ENCODE measurements around the gene KIAA2012.

Gene KIAA2012

DNA sequence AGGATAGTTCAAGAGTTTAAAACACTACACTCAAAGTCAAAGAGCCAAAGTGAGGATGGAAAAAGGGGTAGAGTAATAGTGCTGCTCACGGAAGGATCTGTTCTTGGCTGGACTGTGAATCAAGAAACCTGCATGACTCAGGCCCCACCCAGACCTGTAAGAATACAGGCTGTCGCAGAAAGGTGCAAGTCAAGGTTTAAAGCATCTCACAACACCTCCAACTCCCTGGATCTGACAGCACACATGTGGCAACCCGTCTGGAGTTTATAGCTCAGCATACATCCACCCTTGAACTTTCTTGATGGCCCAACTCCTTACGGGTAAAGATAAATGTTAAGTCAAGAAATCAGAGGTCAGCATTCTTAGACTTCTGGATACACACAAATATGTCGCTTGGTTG lies 6.3 kb downstream of the KIAA2012 start:
- no peak for DNase-seq (ENCODE audit: low read depth in 3 of 3, low spot score in 1 of 3)

DNA sequence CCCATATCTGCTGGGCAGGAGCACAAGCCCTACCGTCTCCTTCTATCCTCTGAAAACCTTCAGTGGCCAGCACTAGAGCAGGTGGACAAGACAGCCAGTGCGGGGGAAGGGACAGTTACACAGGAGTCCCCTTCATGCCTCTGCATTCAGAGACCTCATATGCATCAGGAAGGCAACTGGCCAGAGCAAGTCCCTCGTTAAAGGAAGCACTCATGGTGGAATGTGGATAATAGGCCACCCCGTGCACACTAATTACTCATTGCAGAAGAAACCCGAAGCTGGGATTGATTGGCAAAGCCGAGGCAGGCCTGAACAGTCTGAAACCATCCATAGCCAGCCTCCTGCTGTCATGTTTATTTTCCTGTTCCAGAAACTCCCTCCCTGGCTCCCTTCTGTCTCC lies 11.2 kb downstream of the KIAA2012 start:
- DNase-seq (ENCODE audit: low read depth in 3 of 3, low spot score in 1 of 3), result no peak

DNA sequence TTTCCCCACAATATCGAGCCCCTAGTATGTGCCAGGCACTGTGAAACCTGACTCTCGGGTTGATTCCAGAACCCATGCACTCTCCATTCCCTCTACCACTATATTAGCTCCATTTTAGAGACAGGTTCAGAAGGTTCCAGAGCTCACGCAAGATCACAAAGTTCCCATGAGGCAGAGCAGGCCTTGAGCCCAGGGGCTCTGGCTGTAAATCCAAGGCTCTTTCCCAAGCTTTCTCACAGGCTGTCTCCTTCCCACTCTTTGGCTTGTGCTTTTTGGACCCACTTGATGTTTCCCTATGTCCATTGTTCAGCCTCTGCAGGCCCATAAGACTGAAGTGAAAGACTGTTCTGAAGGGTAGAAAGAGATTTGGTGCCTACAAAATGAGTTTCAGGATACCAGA lies 15.7 kb downstream of the KIAA2012 start:
- no peak for DNase-seq (ENCODE audit: low read depth in 3 of 3, low spot score in 1 of 3)

DNA sequence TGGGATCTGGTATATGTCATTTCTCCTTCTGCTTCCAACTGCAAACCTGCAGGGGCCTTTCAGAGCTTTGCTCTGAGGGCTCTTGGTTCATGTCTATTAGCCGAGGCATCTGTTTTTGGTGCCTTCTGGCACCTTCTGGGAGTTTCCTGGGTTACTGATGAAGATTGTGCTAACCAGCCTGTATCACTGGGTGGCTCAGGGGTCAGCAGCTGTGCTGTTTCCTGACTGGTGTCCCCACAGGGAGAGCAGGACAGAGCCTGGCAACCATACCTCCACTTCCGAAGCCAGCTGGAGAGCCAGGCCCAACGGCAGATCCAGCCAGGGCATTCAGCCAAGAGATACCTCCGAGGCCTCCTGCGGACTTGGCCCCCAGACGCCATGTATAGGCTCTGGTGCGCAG lies 17.5 kb downstream of the KIAA2012 start:
- DNase-seq (ENCODE audit: low read depth in 3 of 3, low spot score in 1 of 3), result no peak

DNA sequence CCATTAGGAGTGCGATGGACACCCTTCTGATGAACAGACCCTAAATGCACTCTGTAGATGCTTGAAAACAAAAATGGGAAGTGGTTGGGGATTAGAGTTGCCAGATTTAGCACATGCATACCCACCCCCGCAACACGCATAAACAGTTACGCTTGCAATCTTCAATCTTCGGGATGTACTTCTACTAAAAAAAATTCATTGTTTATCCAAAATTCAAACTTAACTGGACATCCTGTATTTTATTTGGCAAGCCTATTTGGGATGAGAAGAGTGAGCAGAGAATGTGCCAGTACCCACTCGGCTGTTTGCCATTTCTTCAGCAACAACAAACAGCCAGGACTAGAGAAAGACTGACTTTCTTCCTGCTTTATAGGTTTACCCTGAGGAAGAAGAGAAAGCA lies 18.4 kb downstream of the KIAA2012 start:
- no peak for DNase-seq (ENCODE audit: low read depth in 3 of 3, low spot score in 1 of 3)

DNA sequence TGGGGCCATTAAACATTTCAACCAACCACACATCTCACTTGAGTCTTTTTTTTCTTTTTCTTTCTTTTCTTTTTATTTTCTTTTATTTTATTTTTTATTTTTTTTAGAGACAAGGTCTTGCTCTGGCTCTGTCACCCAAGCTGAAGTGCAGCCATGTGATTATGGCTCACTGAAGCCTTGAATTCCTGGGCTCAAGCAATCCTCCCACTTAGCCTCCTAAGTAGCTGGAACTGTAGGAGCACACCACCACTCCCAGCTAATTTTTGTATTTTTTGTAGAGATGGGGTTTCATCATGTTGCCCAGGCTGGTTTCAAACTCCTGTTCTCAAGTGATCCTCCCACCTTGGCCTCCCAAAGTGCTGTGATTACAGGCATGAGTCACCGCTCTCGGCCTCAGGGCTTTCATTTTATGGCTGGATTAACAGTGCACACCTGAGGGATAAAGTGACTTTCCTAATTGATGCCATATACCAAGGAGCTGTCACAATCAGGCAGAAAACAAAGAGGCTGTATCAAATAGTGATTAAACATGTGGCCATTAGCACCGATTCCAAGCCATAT lies 21.5 kb downstream of the KIAA2012 start:
- no peak for DNase-seq (ENCODE audit: low read depth in 3 of 3, low spot score in 1 of 3)

DNA sequence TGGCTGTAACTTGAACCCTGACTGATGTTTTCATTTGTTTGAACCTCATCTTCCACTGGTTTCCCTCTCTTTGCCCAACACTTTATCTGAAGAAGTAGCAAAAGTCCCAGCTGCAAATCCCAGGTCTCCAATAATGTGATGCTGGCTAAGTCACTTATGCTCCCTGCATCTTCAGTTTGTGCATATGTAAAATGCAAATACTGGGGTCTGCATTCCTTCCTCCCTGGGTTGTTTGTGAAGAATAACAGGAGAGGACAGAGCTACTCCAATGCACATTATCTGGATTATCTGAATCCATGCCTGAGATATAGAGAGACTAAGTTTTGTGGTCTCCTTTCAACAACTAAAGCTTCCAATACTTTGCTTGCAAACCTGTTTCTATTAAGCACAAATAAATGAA lies 22.2 kb downstream of the KIAA2012 start:
- DNase-seq (ENCODE audit: low read depth in 3 of 3, low spot score in 1 of 3), result no peak

DNA sequence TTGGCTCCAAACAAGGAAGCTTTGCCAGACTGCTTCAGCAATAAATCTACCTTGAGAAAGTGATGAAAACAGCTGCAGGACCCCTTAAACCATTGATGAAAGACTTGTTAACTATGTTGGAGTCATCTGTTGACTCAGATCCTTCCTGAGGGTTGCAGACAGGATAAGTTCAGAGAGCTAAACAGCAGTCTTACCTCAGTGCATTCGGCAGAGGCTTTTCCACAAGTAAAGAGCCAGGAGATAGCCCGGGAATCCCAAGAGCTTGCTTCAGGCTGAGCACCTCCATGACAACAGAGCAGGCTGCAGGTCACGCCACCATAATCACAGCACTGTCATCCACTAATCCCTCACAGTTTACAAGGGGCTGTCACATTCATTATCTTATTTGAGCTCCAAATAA lies 23.7 kb downstream of the KIAA2012 start:
- no peak for DNase-seq (ENCODE audit: low read depth in 3 of 3, low spot score in 1 of 3)

DNA sequence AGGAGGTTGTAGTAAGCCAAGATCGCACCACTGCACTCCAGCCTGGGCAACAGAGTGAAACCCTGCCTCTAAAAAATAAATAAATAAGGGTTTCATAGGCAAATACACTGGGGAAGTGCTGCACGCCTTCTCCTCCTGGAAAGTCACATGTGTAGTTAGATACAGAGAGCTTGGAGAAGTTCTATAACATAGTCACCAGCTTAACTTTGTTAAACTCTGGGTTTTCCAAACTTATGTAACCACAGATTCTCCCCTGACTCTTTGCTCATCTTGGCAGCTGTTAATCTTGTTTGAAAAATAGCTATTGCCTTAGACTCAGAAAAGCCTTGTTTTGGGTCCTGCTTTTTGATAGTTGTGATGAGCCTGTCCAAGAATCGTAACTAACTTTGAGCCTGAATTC lies 25.2 kb downstream of the KIAA2012 start:
- DNase-seq (ENCODE audit: low read depth in 3 of 3, low spot score in 1 of 3), result no peak

DNA sequence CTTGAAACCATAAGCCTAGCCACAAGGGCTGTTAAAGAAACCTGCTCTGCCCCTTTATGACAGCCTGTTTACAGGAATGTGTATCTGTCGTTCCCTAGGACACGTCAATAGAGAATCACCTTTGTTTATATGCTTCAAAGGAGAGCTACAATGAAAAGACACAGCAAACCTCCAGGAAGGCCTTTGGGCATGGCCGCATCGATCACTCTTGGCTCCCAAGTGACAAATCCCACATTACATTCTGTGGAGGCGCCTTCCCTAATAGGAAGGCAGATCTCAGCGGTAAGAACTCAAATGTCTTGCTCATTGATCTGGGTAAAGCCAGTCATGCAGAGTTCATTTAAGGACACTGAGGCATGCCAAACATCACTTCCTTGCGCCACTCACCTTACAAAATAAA lies 26.5 kb downstream of the KIAA2012 start:
- no peak for DNase-seq (ENCODE audit: low read depth in 3 of 3, low spot score in 1 of 3)

DNA sequence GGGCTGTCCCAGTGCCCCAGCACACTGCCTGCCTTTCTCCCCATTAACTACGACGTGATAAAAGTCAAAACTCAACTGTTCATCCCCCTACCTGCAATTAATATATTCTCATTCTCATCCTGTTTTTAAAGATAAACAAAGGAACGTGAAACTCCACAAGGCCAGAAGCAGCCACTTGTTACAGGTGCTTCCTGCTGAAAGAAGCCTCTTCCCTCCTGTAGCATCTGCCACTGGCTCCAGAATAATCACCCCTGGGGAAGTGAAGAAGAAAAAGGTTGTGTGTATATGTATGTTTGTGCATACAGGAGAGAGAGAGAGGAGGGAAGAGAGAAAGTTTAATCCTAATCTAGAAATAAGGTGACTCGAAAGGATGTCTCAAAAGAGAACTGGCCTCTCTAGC lies 27.1 kb downstream of the KIAA2012 start:
- DNase-seq (ENCODE audit: low read depth in 3 of 3, low spot score in 1 of 3), result no peak

DNA sequence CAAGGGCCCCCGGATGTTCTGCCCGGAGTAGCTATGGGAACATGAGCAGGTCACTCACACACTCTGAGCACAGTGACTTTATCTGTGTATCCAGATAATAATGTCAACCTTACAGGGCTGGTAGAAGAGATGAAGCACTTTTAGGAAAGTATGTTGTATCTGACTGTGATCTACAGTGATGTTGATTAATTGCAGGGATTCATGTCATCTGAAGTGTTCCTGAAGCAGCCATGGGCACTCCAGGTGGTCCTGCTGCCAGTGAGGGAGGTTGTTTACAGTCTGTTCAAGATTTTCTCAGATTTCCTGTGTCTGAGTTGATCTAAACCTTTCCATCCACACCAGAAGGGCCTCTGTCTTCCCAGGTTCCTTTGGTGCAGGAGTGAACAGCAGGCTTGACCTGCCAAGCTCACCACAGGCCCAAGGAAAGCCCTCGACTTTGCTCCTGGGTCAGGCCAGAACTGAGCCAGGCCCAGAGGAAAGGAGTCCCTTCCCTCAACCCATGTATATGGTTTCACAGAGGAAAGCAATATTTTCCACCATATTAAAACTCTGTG lies 28.0 kb downstream of the KIAA2012 start:
- no peak for DNase-seq (ENCODE audit: low read depth in 3 of 3, low spot score in 1 of 3)

DNA sequence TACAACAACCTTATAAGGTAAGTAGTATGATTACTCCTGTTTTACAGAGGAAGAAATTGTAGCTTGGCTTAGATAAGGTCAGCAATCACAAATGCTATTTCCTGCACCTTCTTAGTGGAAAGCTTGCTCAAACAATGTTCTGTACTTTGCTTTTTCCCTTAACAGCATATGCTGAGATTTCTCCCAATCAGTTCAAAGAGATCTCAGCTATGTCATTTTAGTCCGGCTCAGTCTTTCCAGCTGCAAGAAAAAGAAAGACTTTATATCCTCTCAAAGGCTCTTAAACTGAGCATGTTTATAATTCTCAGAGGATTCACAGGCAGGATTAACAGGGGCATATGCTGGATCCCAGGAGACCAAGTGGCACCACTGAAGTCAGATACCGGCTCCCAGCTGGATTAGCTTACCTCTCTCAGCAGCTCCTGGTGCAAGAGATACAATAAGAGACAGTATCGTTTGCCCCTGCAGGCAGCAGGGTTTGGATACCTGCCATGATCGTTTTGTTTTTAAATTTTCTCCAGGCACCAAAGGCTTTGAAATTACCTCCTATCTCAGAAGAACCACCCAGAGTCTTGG lies 29.5 kb downstream of the KIAA2012 start:
- no peak for DNase-seq (ENCODE audit: low read depth in 3 of 3, low spot score in 1 of 3)

DNA sequence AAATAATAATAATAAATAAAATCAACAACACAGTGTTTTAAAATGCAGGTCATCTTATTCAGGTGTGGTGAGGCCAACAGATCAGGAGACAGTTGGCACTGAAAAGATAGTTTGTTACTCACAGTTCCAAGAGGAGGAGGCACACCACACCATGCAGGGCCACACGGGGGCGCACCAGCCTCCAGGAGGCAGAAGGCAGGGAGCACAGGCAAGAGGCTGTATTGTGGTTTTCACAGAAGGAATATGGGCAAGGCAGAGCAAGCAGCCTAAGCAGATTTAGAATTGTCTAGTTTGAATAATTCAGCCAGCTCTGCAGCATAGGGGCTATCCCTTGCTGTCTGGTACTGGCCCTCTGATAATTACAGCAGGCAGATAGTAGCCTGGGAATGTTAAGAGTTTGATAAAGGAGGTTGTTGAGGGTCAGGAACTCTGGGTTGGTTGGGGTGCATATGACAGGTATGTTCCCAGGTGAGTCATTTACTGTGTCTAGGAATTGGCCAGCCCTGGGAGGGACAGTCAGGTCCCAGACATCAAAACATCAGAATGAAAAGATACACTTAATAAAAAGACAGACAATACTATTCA lies 31.3 kb downstream of the KIAA2012 start:
- DNase-seq (ENCODE audit: low read depth in 3 of 3, low spot score in 1 of 3), result no peak

DNA sequence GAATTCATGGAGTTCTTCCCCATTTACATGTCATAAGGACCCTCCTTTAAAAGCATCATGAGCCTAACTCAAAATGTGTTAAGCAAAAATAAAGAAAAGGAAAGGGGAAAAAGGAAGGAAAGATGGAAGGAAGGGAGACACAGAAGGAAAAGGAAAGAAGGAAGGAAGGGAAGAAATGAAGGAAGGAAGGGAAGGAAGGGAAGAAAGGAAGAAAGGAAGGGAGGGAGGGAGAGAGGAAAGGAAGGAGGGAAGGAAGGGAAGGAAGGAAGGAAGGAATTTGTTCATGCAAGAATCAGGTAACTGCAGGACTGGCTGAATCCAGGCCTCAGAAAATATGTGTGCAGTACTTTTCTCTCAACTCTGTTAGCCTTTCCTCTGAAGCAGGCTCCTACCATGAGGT lies 32.0 kb downstream of the KIAA2012 start:
- no peak for DNase-seq (ENCODE audit: low read depth in 3 of 3, low spot score in 1 of 3)

DNA sequence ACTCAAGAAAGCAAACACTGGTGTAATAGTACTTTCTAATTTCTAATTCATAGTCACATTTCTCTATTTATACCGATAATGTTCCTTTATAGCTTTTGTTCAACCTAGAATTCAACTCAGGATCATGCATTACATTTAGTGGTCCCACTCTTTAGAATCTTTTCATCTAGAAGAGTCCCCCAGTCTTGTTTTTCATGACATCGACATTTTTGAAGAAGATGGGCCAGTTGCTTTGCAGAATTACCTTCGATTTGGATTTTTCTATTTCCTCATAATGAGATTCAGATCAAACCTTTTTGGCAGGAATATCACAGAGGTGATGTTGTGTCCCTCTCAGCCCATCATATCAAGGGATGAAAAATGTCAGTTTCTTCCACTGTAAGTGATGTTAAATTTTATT lies 35.3 kb downstream of the KIAA2012 start:
- no peak for DNase-seq (ENCODE audit: low read depth in 3 of 3, low spot score in 1 of 3)

DNA sequence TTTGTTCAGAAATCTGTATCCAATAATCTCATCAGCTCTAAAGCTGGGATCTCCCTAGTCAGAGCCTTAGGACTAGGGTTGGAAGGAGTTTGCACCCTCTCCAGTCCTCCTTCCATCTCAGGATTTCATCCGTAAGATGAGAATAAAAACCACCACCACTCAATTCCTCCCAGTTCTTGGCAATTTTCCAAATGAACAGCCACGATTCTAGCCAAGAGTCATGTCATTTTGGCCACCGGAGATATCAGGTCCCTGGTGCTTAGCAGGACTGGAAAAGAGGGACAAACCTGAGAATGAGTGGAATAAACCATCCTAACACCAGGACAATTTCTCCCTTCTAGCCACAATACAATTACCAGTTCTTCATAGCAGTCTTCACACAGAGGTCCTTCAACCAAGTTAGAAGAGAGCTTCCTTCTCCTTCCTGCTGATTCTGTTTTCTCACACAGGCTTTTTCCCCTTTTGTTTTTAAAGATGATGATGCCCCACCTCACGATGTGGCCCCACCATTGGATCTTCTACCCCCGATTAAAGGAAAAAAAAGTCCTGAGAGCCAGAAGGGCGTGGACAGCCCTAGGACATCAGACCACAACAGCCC lies 36.2 kb downstream of the KIAA2012 start:
- DNase-seq (ENCODE audit: low read depth in 3 of 3, low spot score in 1 of 3), result no peak

DNA sequence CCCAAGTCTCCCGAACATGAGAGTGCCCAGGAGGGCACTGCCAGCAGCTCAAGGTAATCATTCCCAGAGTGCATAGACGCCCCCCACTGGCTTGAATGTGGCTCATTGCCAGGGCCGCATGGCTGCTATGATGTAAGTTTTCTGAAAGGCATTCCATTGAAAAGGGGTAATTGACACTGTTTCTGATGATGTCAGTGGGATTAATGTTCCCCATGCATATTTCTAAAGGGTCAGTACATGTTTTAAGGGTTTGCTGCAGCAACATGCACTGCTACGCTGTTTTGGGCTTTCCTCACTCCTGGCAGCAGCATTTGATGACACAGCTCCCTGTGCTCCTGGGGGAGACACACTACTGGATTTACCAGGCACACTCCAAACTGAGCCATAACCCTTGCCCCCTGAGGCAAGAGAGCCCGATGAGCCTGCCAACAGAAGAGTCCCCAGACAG lies 36.7 kb downstream of the KIAA2012 start:
- DNase-seq (ENCODE audit: low read depth in 3 of 3, low spot score in 1 of 3), result no peak

DNA sequence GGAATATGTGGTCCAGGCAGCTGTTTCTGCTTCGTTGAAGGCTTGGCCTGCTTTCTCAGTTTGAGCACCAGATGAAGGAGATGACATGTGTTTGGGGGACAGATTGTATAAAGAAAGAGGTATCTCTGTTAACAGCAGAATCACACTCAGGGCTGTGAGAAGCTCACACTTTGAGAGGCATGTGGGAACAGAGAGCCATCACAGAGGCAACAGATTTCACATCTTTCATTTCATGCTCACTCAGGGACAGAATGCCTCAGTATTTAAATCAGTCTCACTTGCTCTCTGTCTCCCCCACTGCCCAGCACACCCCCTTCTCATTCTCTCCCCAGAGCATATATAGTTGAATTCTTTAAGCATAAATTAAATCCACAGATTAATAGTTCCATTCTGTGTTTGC lies 37.4 kb downstream of the KIAA2012 start:
- no peak for DNase-seq (ENCODE audit: low read depth in 3 of 3, low spot score in 1 of 3)

DNA sequence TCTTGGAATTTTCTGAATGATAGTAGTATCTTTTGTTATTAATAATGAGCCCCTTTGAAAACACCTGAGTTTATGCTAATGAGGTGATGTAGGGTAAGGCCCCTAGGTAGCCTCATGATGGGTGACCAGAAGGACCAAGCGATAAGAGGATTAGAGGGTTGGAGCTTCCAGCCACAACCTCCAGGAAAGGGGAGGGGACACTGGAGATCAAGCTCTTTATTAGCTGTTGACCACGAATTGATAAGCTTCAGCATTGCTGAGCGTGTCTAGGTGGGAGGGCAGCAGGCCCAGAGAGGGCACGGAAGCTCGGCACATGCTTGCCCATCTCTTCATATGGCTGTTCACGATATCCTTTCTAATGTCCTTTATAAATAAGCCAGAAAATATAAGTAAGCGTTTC lies 39.0 kb downstream of the KIAA2012 start:
- no peak for DNase-seq (ENCODE audit: low read depth in 3 of 3, low spot score in 1 of 3)

DNA sequence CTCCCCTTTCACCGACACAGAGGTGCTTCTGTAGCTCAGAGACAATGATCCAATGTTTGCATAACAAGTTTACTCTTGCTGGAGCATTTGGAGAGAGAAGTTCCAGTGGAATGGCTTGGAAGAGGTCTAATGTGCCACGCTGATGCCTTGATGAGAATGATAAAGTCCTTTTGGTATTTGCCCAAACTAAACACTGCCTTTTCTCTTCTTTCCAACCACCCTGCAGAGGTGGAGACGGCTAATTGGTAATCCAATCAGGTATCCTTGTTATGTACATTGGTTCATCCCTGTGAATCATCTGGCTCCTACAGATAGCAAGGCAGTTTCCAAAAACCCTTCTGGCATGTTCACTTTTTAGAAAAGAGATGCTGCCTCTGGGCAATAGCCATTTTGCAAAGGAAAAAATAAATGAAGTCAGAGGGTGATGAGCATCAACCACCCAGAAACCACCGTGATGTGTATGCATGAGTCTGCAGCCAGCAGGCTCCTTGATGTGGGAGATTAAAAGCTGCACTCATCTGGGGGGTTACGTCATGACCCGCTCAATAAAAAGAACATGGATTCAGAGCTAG lies 40.6 kb downstream of the KIAA2012 start:
- DNase-seq (ENCODE audit: low read depth in 3 of 3, low spot score in 1 of 3), result no peak

DNA sequence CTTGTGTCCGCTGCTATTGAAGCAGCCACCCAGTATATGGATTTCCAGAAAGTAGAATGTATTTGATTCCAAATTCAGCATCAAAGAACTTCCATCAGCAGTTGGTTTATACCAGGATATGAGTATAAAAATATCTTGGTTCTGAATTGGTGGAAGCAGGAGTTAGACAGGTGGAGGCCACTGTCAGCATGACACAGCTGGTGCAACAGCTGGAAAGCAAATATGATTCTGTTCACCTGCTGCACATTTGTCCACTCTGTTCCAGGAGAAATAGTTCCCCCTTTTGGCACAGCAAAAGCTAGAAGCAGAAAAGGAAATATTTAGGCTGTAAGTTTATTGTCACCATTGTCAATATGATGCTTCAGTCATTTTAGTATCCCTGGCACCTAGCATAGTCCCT lies 41.2 kb downstream of the KIAA2012 start:
- DNase-seq (ENCODE audit: low read depth in 3 of 3, low spot score in 1 of 3), result no peak

Measured in stimulated activated CD4-positive, alpha-beta T cell treated with anti-CD3 and anti-CD28 coated beads, TNF-alpha, amount 100 ng/mL, for 1 hour (primary cell).